ENCODE data around the gene AEN. TPM values are rescaled to one million over a fixed set of nuclear protein-coding genes. Genes with fewer than 3 reads are reported as not detected.

AEN gene
- total and polyA plus RNA-seq, 2 experiments from 2014 or later, result 22.3 to 35.9 TPM

DNA sequence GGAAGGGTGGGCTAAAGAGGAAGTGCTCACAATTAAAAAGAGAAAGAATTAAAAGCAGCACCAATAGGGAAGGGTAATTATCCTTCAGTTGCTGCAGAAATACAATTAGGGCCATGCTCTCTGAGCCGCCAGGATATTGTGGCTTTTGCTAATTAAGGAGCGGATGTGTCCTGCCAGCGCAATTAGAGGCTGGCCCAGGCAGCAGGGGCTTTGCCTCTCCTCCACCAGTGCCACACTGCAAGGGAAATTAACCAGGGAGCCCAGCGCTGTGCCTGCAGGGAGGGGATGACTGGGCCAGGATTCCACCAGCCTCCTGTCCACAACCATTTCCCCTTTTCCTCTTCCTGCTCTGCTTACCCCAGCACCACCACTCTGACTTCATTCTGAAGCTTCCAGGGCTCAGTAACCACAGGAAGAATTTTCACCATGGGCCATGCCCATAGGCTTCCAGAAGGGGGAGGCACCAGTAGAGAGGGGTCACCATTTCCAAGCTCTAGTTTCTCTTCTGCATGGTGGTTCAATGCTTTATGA is 10.4 kb upstream of the AEN start:
- 43 to 47% methylated on average over 4 of the region's 4 CpGs for WGBS, 2 experiments (ENCODE audit: low coverage in 1 of 2, low lambda C conversion rate in 2 of 2, missing lambda C conversion rate in 2 of 2)
- no peak overlapping the region for H3K4me3 ChIP-seq
- in situ Hi-C loops (cut with MboI), result loop anchor here (10.0 kb wide), 1 partner anchor 136 kb away; no protein-coding TSS in a partner anchor

DNA sequence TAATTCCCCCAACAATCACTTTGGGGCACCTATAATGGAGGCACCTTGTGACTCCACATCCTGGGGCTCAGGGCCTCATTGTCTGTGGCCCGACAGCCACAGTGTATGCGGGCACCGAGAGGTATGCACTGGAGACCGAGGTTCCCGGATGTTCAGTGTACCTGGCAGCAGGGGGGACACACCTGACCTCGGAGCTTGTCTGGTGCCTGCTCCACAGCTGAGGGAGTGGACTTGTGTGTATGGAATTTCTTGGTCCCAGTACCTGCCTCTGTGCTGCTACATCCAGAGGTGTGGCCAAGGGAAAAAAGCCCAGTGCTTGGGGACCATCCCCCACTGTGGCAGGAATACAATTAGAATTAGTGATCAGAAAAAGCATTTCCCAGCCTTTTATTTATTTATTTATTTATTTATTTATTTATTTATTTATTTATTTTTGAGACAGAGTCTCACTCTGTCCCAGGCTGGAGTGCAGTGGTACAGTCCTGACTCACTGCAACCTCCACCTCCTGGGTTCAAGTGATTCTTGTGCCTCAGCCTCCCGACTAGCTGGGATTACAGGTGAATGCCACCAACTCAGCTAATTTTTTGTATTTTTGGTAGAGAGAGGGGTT is 8.8 kb upstream of the AEN start:
- no peaks in the 10 kb centered on the region for H3F3A ChIP-seq (ENCODE audit: insufficient read depth)
- H3K27me3 ChIP-seq (replicated peaks; ENCODE audit: insufficient read depth), result peaks cover 2% of the 10 kb centered on the region; the same call in 1 of the 2 replicates
- in situ Hi-C loops (cut with MboI), result loop anchor here (10.0 kb wide), 1 partner anchor 137 kb away; no protein-coding TSS in a partner anchor
- no peaks in the 10 kb centered on the region for H4K20me1 ChIP-seq (ENCODE audit: insufficient read depth)
- DNase-seq, result no peak
- WGBS, 2 experiments (ENCODE audit: low coverage in 1 of 2, low lambda C conversion rate in 2 of 2, missing lambda C conversion rate in 2 of 2), result 70 to 74% methylated on average over 7 of the region's 7 CpGs
- TF ChIP-seq EZH2phosphoT487 (IDR thresholded peaks at IDR 0.05; ENCODE audit: insufficient read depth, low read depth) (no peak), EZH2 (IDR thresholded peaks at IDR 0.05; ENCODE audit: insufficient read depth, poor library complexity, severe bottlenecking) (no peak)
- no peak overlapping the region for H3K4me3 ChIP-seq
- no peak overlapping the region for H3K9ac ChIP-seq
- H3K27ac ChIP-seq, result no peak overlapping the region
- H3K79me2 ChIP-seq (ENCODE audit: insufficient read depth), result no peaks in the 10 kb centered on the region
- H3K9me3 ChIP-seq (ENCODE audit: low read depth), result no peaks in the 10 kb centered on the region
- no peak overlapping the region for H2AFZ ChIP-seq
- H3K36me3 ChIP-seq (ENCODE audit: low read depth), result no peaks in the 10 kb centered on the region
- H3K4me1 ChIP-seq (ENCODE audit: insufficient read depth), result 0 out of 2 replicates have a peak, but pooled peaks cover 4% of the 10 kb centered on the region
- no peaks in the 10 kb centered on the region for H3K9me2 ChIP-seq (ENCODE audit: insufficient read depth)
- H3K4me2 ChIP-seq (ENCODE audit: unreplicated experiment), result no peak overlapping the region

More for the DNA sequence above, 10.4 kb upstream of the AEN start:
- Histone ChIP-seq H2AFZ (no peak overlapping the region), H3K9me2 (ENCODE audit: insufficient read depth) (no peaks in the 10 kb centered on the region), H4K20me1 (ENCODE audit: insufficient read depth) (no peaks in the 10 kb centered on the region), H3K27me3 (replicated peaks; ENCODE audit: insufficient read depth) (peaks cover 17% of the 10 kb centered on the region), H3K79me2 (ENCODE audit: insufficient read depth) (no peaks in the 10 kb centered on the region), H3F3A (ENCODE audit: insufficient read depth) (no peaks in the 10 kb centered on the region), H3K4me2 (ENCODE audit: unreplicated experiment) (no peak overlapping the region), H3K36me3 (ENCODE audit: low read depth) (no peaks in the 10 kb centered on the region), H3K9me3 (ENCODE audit: low read depth) (no peaks in the 10 kb centered on the region), H3K9ac (no peak overlapping the region), H3K4me1 (ENCODE audit: insufficient read depth) (0 out of 2 replicates have a peak, but pooled peaks cover 4% of the 10 kb centered on the region), H3K27ac (no peak overlapping the region)
- TF ChIP-seq EZH2phosphoT487 (IDR thresholded peaks at IDR 0.05; ENCODE audit: insufficient read depth, low read depth) (no peak), EZH2 (IDR thresholded peaks at IDR 0.05; ENCODE audit: insufficient read depth, poor library complexity, severe bottlenecking) (no peak)
- no peak for DNase-seq

DNA sequence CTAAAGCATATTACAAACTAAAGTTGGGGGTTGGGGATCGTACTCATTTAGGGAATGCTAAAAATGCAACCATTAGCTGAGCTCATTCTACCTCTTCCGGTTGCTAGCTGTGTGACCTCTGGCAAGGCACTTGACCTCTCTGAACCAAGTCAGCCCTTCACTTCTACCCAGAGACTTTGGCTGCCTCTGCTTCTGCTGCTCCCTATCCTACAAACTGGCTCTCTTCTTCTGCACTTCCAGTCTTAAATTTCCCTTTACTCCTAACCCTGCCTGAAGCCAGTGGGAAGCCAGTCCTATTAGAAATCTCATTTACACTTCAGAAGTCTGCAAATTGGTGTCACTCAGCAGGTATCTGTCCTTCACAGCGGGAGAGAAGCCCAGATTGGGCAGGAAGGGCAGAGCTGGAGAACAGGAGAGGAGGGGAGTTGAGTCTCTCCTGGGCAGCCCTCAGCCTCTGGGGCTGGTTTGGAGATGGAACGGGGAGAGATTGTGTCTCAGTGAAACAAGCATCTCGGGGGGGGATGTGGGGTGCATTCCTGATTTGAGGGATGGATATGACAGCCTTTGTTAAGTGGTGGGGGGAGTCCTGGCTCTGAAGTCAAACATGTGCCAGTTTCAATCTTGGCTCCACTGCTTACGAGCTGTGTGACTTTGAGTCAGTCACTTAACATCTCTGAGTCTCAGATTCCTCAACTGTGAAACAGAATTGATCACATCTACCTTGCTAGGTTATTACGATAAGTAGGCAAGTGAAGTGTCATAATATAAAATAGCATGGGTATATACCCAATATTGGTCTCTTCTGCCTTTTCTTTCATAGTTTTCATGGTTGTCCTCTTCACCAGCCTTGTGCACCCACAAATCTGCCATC is 7.8 kb upstream of the AEN start:
- Histone ChIP-seq H3K4me1 (ENCODE audit: insufficient read depth) (0 out of 2 replicates have a peak, but pooled peaks cover 4% of the 10 kb centered on the region), H3K27ac (no peak overlapping the region), H3K9me2 (ENCODE audit: insufficient read depth) (no peaks in the 10 kb centered on the region), H3K4me3 (no peak overlapping the region), H3K27me3 (replicated peaks; ENCODE audit: insufficient read depth) (no peaks in the 10 kb centered on the region), H3F3A (ENCODE audit: insufficient read depth) (no peaks in the 10 kb centered on the region), H3K79me2 (ENCODE audit: insufficient read depth) (no peaks in the 10 kb centered on the region), H3K9ac (no peak overlapping the region), H3K9me3 (ENCODE audit: low read depth) (no peaks in the 10 kb centered on the region), H3K4me2 (ENCODE audit: unreplicated experiment) (no peak overlapping the region), H3K36me3 (ENCODE audit: low read depth) (no peaks in the 10 kb centered on the region), H2AFZ (no peak overlapping the region), H4K20me1 (ENCODE audit: insufficient read depth) (no peaks in the 10 kb centered on the region)
- WGBS, 2 experiments (ENCODE audit: low coverage in 1 of 2, low lambda C conversion rate in 2 of 2, missing lambda C conversion rate in 2 of 2), result 45 to 46% methylated on average over 7 of the region's 7 CpGs
- in situ Hi-C loops (cut with MboI), result loop anchor here (10.0 kb wide), 1 partner anchor 139 kb away; no protein-coding TSS in a partner anchor
- TF ChIP-seq EZH2 (IDR thresholded peaks at IDR 0.05; ENCODE audit: insufficient read depth, poor library complexity, severe bottlenecking) (no peak), EZH2phosphoT487 (IDR thresholded peaks at IDR 0.05; ENCODE audit: insufficient read depth, low read depth) (no peak)
- no peak for DNase-seq

Data from GM23248 (cell line).